AG09309 (cell line): ENCODE data around the gene NUDT6.

Experiments
- DNase-seq: peaks from one replicate; pipeline ENCODE4 v3.0.0-alpha.2; 2010; ENCODE audit warnings: low read depth
- H3K4me3 ChIP-seq: 2 replicates; pipeline ENCODE4 v1.5.1; 2011; ENCODE audit warnings: mild to moderate bottlenecking, low read depth, low read length, moderate library complexity; ENCODE audit not compliant: control insufficient read depth
- CTCF ChIP-seq: IDR thresholded peaks from 2 replicates; pipeline ENCODE4 v1.5.1; 2011; ENCODE audit warnings: mild to moderate bottlenecking, low read depth, low read length, inconsistent platforms; ENCODE audit not compliant: insufficient read depth, control insufficient read depth; ENCODE audit errors: missing control alignments

NUDT6 gene

GRCh38 chr4:122906859-122907305, 15.5 kb downstream of the NUDT6 start:
- TF ChIP-seq CTCF: no peak
- H3K4me3 ChIP-seq: no peak overlapping the region

DNA sequence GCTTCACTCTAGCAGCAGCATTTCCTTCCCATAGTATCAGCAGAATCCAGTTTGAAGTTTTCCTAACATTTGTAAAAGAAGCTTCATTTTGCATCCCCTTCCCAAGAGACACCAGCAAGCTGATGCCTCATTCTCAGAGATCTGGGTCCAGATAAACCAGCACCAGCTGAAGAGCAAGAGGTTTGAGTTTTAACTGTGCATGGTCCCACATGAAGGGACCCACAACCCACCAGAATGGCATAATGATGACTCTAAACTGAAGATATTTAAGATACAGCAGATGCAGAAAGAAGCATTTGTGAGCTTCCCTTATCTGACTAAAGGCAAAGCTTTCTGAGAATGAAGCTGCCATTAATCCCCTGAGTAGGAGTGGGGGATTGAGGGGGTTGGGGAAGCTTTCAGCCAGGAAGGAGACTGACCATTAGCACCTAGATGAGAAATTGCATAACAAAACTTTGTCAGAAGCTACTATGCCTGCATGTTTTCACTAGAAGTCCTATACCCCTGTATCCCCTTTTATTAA, 18.6 kb downstream of the NUDT6 start:
- no peak for TF ChIP-seq CTCF
- no peak for DNase-seq
- H3K4me3 ChIP-seq: no peak overlapping the region

More at GRCh38 chr4:122906859-122907305, 15.5 kb downstream of the NUDT6 start:
- no peak for DNase-seq

DNA sequence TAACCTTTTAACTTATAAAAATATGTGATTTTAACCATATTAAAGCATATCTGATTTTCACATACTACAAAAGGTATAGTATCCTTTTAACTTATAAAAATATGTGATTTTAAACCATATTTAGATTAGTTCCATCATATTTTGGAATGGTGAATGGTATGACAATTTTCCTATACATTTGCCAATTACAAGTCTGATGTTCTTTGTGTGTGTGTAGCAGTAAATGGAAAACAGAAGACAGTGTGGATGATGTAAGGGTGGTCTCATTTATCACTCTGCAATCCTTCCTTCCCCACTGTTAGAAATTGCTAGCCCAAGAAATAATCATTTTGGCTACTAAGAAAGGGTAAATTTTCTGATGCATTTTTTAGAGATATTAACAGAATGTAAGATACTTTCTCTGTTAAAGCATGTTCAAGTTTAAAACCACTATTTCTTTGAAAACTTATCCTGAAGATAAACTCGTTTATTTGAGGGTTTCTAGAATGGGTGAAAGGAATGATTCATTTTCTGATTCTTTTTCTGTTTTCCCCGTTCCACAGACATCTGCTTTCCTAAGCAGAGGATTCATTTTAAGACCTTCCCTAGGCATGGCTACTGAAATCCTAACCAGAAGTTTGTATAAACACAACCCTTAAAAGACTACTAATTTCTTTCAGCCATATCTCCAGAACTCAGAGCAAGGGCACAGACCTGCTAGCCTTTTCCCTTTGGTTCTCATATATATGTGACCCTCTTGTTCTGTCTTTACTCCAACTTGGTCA, 21.0 kb downstream of the NUDT6 start:
- DNase-seq: no peak
- no peak for TF ChIP-seq CTCF
- no peak overlapping the region for H3K4me3 ChIP-seq

DNA sequence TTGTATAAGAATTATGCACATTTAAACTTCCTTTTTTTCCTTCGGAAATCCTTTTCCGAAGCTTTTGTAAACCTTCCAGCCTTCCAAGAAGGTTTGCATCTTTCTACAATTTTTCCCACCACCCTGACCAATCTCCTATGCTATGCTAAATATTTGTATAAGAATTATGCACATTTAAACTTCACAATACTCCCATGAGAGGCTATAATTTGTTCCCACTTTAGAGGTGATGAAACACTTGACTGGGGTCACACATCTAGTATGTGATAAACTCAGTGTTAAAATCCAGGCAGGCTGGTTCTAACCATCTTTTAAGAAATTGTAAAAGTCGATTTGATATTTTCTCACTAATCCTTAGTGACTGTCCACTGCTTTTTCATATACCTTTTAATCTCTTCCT, 22.1 kb downstream of the NUDT6 start:
- H3K4me3 ChIP-seq: no peak overlapping the region
- no peak for TF ChIP-seq CTCF
- DNase-seq: no peak

- no peak for TF ChIP-seq CTCF
- no peak overlapping the region for H3K4me3 ChIP-seq
- DNase-seq: no peak
Measured at GRCh38 chr4:122899682-122900081, 22.7 kb downstream of the NUDT6 start.

GRCh38 chr4:122898370-122899150, 23.8 kb downstream of the NUDT6 start:
- TF ChIP-seq CTCF: no peak
- H3K4me3 ChIP-seq: no peak overlapping the region
- DNase-seq: peak; percentile 77
